Caco-2 (cell line): Measurements from ENCODE around the gene MTAP. TPM values are rescaled to one million over a fixed set of nuclear protein-coding genes. Genes with fewer than 3 reads are reported as not detected.

Source experiments
- BruUV-seq: library from RNA; stranded (reverse); fragments of 400-500 nt; replicated peaks from 2 replicates; lab custom pipeline; 2021; lab: Mats Ljungman, UMichigan
- CTCF ChIA-PET: fragments of 300-600 bp; sonication (Branson Sonifier 250); formaldehyde crosslinking; loops from one replicate; lab custom pipeline; 2022; ENCODE audit warnings: antibody characterized with exemption; lab: Charles Lee
- POLR2A ChIA-PET: fragments of 300-600 bp; sonication (Branson Sonifier 250); formaldehyde crosslinking; loops from one replicate; lab custom pipeline; 2022; ENCODE audit warnings: antibody characterized with exemption; lab: Charles Lee
- DNase-seq, 2 experiments: peaks; one replicate each; pipeline versions ENCODE4 v3.0.0 to v3.0.0-alpha.2; 2020 to 2022
- H3K27me3 ChIP-seq: replicated peaks from 2 replicates; pipeline ENCODE4 v1.6.0; 2011; ENCODE audit warnings: low read length; ENCODE audit not compliant: control insufficient read depth, insufficient read depth
- H3K36me3 ChIP-seq: 2 replicates; pipeline ENCODE4 v1.5.1; 2011; ENCODE audit warnings: low read length; ENCODE audit not compliant: control insufficient read depth, insufficient read depth
- H3K4me1 ChIP-seq: fragments of 250-450 bp; sonication (Bioruptor Pico); 2 replicates; pipeline ENCODE4 v1.5.1; 2020; ENCODE audit warnings: mild to moderate bottlenecking
- H3K4me3 ChIP-seq: 2 replicates; pipeline ENCODE4 v1.5.1; 2011; ENCODE audit warnings: low read depth, mild to moderate bottlenecking, control low read depth, low read length
- H3K9me3 ChIP-seq: fragments of 250-450 bp; sonication (Bioruptor Pico); 2 replicates; pipeline ENCODE4 v1.5.1; 2020; ENCODE audit warnings: mild to moderate bottlenecking, moderate library complexity
- H3K27ac Mint-ChIP-seq: one replicate; pipeline ENCODE4 v1.8.0; 2022; ENCODE audit warnings: mixed read lengths; ENCODE audit not compliant: unreplicated experiment
- H3K27me3 Mint-ChIP-seq: one replicate; pipeline ENCODE4 v1.8.0; 2022; ENCODE audit warnings: mixed read lengths; ENCODE audit not compliant: insufficient read depth, unreplicated experiment
- H3K36me3 Mint-ChIP-seq: one replicate; pipeline ENCODE4 v1.8.0; 2022; ENCODE audit warnings: mild to moderate bottlenecking, mixed read lengths; ENCODE audit not compliant: insufficient read depth, unreplicated experiment
- H3K4me1 Mint-ChIP-seq: one replicate; pipeline ENCODE4 v1.8.0; 2022; ENCODE audit warnings: low read depth, mixed read lengths; ENCODE audit not compliant: unreplicated experiment
- H3K4me3 Mint-ChIP-seq: one replicate; pipeline ENCODE4 v1.8.0; 2022; ENCODE audit warnings: mild to moderate bottlenecking, moderate library complexity, mixed read lengths; ENCODE audit not compliant: unreplicated experiment
- H3K9me3 Mint-ChIP-seq: one replicate; pipeline ENCODE4 v1.8.0; 2022; ENCODE audit warnings: mixed read lengths; ENCODE audit not compliant: unreplicated experiment
- CTCF ChIP-seq, 2 experiments: fragments of 200-600 bp in 1 of 2; IDR thresholded peaks; 1 replicate in 1 of 2; 2 replicates in 1 of 2; pipeline versions ENCODE4 v1.5.1 to v1.8.0; 2011 to 2022; ENCODE audit warnings: antibody characterized with exemption in 1 of 2, control low read depth in 1 of 2, inconsistent platforms in 1 of 2, low read depth in 1 of 2, low read length in 1 of 2, mild to moderate bottlenecking in 1 of 2, moderate library complexity in 1 of 2; ENCODE audit not compliant: insufficient read depth in 1 of 2, severe bottlenecking in 1 of 2, unreplicated experiment in 1 of 2
- intact Hi-C: fragments of 100-400 bp; cut with micrococcal nuclease; formaldehyde crosslinking; loops from one replicate; pipeline ENCODE4 v1.10.0; 2022; ENCODE audit not compliant: unreplicated experiment
- total RNA-seq: library from RNA; stranded (reverse); gene quantifications from 2 replicates; pipeline ENCODE4 v1.2.3, GENCODE V29; 2022

MTAP gene
- total RNA-seq, 1 experiment from 2014 or later = 53.3 TPM

GRCh38 chr9:21815643-21816042 is 13.2 kb downstream of the MTAP start:
- intact Hi-C loops = no loop called here

GRCh38 chr9:21817176-21817575 is 14.7 kb downstream of the MTAP start:
- H3K4me1 ChIP-seq = no peaks in the 10 kb centered on the region
- intact Hi-C loops = no loop called here
- no TSS peak for BruUV-seq
- H3K9me3 Mint-ChIP-seq = no peaks in the 10 kb centered on the region
- no peak overlapping the region for H3K4me3 ChIP-seq
- no peaks in the 10 kb centered on the region for H3K9me3 ChIP-seq
- no peak for TF ChIP-seq CTCF (IDR thresholded peaks at IDR 0.05; ENCODE audit: insufficient read depth in 1 of 2, low read depth in 1 of 2, low read length in 1 of 2, severe bottlenecking in 1 of 2, unreplicated experiment in 1 of 2)
- no peaks in the 10 kb centered on the region for H3K27me3 ChIP-seq
- CTCF ChIA-PET = no interaction called here
- DNase-seq = no peak
- H3K27me3 Mint-ChIP-seq = no peaks in the 10 kb centered on the region
- peaks cover 44% of the 10 kb centered on the region for H3K36me3 Mint-ChIP-seq
- no peak overlapping the region for H3K4me3 Mint-ChIP-seq
- no peaks in the 10 kb centered on the region for H3K4me1 Mint-ChIP-seq
- no peak overlapping the region for H3K27ac Mint-ChIP-seq
- H3K36me3 ChIP-seq = no peaks in the 10 kb centered on the region
- POLR2A ChIA-PET = no interaction called here

More at GRCh38 chr9:21815643-21816042, 13.2 kb downstream of the MTAP start:
- Mint-ChIP-seq H3K27ac (no peak overlapping the region), H3K27me3 (no peaks in the 10 kb centered on the region), H3K4me3 (no peak overlapping the region), H3K4me1 (no peaks in the 10 kb centered on the region), H3K9me3 (no peaks in the 10 kb centered on the region), H3K36me3 (peaks cover 44% of the 10 kb centered on the region)
- no peaks in the 10 kb centered on the region for H3K9me3 ChIP-seq
- POLR2A ChIA-PET = no interaction called here
- DNase-seq = no peak
- H3K36me3 ChIP-seq = no peaks in the 10 kb centered on the region
- CTCF ChIA-PET = no interaction called here
- H3K4me1 ChIP-seq = no peaks in the 10 kb centered on the region
- H3K4me3 ChIP-seq = no peak overlapping the region
- BruUV-seq = no TSS peak
- TF ChIP-seq CTCF (IDR thresholded peaks at IDR 0.05; ENCODE audit: insufficient read depth in 1 of 2, low read depth in 1 of 2, low read length in 1 of 2, severe bottlenecking in 1 of 2, unreplicated experiment in 1 of 2) = no peak
- no peaks in the 10 kb centered on the region for H3K27me3 ChIP-seq

- ChIA-PET POLR2A (no interaction called here), CTCF (no interaction called here)
- Histone ChIP-seq H3K4me3 (no peak overlapping the region), H3K4me1 (peaks cover 9% of the 10 kb centered on the region), H3K9me3 (no peaks in the 10 kb centered on the region), H3K36me3 (no peaks in the 10 kb centered on the region), H3K27me3 (no peaks in the 10 kb centered on the region)
- Mint-ChIP-seq H3K4me1 (no peaks in the 10 kb centered on the region), H3K9me3 (no peaks in the 10 kb centered on the region), H3K36me3 (peaks cover 49% of the 10 kb centered on the region), H3K27me3 (no peaks in the 10 kb centered on the region), H3K27ac (no peak overlapping the region), H3K4me3 (no peak overlapping the region)
- BruUV-seq = no TSS peak
- no peak for TF ChIP-seq CTCF (IDR thresholded peaks at IDR 0.05; ENCODE audit: insufficient read depth in 1 of 2, low read depth in 1 of 2, low read length in 1 of 2, severe bottlenecking in 1 of 2, unreplicated experiment in 1 of 2)
- no peak for DNase-seq
- intact Hi-C loops = no loop called here
These were observed 23.2 kb downstream of the MTAP start for GRCh38 chr9:21825637-21826036.
